A549 (cell line): Measurements from ENCODE around the gene SPRYD3.

Experiments
- CHD4 ChIP-seq: fragments of 200-600 bp; sonication (generic); IDR thresholded peaks from 2 replicates; pipeline ENCODE4 v1.6.1; 2016; ENCODE audit warnings: antibody characterized with exemption, mild to moderate bottlenecking, borderline replicate concordance
- MYC ChIP-seq: IDR thresholded peaks from 2 replicates; pipeline ENCODE4 v1.6.1; 2012; ENCODE audit warnings: mild to moderate bottlenecking, inconsistent platforms, low read length, improper control_type of control experiment, borderline replicate concordance
- POLR2A ChIP-seq: IDR thresholded peaks from 2 replicates; pipeline ENCODE4 v1.6.1; 2012; ENCODE audit warnings: mild to moderate bottlenecking, low read length
- RCOR1 ChIP-seq: fragments of 150-350 bp; IDR thresholded peaks from 2 replicates; pipeline ENCODE4 v1.6.1; 2014; ENCODE audit warnings: antibody characterized with exemption, low read length, low read depth
- TF ChIP-seq, protein P1 (sequence below): fragments of >200 bp; sonication (Bioruptor Twin); formaldehyde crosslinking; IDR thresholded peaks from 3 replicates; pipeline ENCODE4 v1.5.1; 2016

DNA sequence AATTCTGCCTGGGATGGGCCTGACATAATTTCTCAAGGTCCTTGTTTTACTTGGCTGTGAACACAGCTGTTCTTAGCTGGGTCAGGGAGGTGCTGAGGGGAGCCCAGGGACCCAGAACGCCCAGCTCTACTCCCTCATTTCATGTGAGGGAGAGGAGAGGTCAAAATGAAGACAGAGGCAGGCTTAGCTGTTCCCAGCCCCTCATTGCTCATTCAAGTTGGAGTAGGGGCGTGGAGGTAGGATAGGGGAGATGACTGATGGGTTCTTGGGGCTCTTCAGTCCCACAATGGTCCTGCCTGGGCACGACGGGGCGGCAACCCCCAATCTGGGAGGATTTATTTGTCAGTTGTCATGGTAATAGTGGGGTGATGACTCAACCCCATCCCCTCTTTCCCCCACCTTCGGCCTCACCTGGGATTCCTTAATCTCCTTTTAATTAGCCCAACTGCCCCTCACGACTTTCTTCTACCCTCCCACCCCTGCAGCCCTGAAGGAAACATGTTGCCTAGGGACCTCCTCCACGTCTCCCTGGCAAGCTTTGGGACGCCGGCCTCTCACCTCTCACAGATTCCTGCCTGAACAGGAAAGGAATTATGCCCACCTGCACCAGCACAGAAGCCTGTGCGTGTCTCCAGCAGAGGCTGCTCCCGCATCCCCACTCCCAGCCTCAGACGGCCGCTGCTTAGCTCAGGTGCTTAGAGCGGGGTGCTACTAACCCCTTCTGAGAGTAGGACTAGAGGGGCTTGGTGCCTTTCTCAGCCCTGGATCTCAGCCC, 10.2 kb downstream of the SPRYD3 start:
- TF ChIP-seq POLR2A (no peak), CHD4 (no peak), RCOR1 (no peak), MYC (no peak)
- TF ChIP-seq, protein P1, sequence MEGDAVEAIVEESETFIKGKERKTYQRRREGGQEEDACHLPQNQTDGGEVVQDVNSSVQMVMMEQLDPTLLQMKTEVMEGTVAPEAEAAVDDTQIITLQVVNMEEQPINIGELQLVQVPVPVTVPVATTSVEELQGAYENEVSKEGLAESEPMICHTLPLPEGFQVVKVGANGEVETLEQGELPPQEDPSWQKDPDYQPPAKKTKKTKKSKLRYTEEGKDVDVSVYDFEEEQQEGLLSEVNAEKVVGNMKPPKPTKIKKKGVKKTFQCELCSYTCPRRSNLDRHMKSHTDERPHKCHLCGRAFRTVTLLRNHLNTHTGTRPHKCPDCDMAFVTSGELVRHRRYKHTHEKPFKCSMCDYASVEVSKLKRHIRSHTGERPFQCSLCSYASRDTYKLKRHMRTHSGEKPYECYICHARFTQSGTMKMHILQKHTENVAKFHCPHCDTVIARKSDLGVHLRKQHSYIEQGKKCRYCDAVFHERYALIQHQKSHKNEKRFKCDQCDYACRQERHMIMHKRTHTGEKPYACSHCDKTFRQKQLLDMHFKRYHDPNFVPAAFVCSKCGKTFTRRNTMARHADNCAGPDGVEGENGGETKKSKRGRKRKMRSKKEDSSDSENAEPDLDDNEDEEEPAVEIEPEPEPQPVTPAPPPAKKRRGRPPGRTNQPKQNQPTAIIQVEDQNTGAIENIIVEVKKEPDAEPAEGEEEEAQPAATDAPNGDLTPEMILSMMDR = no peak
